22Rv1 (cell line): ENCODE results near the gene PARP12.

ENCODE experiments used
- H3K27ac ChIP-seq: fragments of 450-650 bp; 2 replicates; pipeline ENCODE4 v1.5.1; 2017
- ZFX ChIP-seq: fragments of 450-650 bp; IDR thresholded peaks from 2 replicates; pipeline ENCODE4 v1.6.1; 2017; ENCODE audit warnings: antibody characterized with exemption, borderline replicate concordance
- TF ChIP-seq, protein P1 (sequence below): fragments of 450-650 bp; IDR thresholded peaks from 2 replicates; pipeline ENCODE4 v1.5.1; 2017; ENCODE audit warnings: mild to moderate bottlenecking

PARP12 gene

DNA sequence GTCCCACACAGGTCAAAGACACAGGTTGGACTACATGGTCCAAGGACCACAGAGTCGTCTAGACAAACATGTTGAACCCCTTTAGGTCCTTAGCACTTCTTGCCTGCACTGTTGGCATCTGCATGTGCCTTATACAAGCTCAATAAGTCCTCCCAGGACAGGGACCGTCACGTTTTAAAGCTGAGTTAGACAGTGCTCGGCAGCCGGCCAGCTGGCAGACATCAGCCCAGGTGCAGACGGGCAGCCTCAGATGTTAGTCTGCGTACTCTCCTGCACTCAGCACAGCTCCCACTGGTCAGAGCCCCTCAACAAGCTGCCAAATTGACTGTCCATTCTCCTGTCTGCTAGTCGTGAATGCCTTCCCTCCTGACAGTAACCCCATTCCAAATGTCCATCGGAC is 34.9 kb downstream of the PARP12 start:
- no peak overlapping the region for H3K27ac ChIP-seq
- TF ChIP-seq ZFX: no peak
- TF ChIP-seq, protein P1, sequence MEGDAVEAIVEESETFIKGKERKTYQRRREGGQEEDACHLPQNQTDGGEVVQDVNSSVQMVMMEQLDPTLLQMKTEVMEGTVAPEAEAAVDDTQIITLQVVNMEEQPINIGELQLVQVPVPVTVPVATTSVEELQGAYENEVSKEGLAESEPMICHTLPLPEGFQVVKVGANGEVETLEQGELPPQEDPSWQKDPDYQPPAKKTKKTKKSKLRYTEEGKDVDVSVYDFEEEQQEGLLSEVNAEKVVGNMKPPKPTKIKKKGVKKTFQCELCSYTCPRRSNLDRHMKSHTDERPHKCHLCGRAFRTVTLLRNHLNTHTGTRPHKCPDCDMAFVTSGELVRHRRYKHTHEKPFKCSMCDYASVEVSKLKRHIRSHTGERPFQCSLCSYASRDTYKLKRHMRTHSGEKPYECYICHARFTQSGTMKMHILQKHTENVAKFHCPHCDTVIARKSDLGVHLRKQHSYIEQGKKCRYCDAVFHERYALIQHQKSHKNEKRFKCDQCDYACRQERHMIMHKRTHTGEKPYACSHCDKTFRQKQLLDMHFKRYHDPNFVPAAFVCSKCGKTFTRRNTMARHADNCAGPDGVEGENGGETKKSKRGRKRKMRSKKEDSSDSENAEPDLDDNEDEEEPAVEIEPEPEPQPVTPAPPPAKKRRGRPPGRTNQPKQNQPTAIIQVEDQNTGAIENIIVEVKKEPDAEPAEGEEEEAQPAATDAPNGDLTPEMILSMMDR: no peak

DNA sequence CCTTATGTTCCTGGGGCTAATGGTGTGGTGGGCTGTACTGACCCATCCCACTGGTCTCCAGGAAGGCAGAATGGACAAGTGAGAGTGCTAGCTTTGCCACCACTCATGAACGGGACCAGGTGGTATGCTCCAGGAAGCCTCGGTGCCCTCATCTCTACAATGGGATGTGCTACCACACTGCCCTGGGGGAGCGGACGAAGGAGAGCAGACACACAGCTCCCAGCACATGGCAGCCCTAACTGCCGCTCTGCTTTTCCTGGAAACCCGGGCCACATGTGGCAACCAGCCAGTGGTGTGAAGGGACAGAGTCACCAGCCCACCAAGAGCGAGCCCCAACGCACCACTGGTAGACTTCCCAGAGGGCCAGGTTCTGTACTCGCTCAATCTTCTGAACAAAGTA is 35.8 kb downstream of the PARP12 start:
- no peak overlapping the region for H3K27ac ChIP-seq
- TF ChIP-seq, protein P1: no peak
- no peak for TF ChIP-seq ZFX

DNA sequence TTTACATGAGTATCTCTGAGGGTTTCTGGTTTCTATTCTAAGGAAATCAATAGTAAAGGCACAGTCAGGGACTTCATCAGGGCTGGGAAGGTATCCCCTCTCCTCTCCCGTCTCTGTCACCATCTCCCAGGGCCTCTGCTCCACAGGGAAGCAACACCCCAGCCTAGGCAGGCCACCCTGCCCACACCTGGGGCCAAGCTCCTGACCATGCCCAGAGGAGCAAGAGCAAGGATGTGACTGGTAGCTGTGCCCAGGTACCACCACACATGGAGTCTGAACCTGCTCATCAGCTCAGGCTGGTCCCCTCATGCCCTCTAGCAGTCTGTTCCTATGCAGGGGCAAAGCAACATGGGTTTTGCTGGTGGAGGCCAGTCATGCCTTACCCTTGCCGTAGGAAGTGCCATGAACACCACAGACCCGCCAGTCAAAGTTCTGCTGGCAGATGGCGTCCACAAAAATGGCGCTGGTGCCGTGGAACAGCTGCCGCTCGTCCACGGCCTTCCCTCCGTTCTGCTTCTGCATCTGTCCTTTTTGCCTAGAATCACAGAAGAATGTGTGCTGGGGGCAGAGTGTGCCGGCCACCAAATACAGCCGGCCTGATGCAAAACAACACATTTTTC is 36.8 kb downstream of the PARP12 start:
- no peak overlapping the region for H3K27ac ChIP-seq
- TF ChIP-seq ZFX: no peak
- TF ChIP-seq, protein P1: no peak

DNA sequence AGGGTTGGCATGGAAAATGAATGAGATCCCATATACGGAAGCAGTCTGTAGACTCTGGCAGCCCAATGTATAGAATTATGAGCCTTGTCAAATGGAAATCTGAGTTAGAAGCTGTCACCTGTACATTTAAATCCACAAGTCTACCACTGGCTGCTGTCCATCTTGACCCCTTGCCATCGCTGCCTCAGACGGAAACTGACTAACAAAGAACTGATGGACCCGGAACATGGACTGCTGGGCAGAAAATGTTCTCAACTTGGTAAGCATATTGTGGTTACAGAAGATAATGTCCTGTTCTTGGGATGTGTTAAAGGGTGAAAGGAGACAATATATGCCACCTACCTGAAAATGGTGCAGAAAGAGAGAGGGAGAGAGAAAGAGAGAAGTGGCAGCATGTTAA is 37.5 kb downstream of the PARP12 start:
- TF ChIP-seq, protein P1: no peak
- no peak for TF ChIP-seq ZFX
- H3K27ac ChIP-seq: no peak overlapping the region

DNA sequence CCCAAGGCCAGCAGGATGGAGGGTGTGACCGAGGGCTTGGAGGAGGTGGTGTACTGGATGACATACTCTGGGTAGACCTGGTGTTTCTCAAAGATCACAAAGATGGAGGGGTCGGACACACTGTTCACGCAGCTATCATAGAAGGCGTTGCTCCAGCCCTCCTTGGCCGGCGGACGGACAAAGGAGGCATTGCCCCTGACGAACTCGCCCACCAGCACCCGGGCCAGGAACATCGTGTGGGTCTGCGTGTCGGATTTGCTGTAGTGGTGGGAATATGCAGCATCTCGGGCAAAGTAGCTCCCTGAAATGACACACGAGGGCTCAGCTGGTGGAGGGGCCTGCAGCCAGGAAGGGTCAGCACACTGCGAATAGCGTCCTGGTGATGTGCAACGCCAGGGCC is 38.2 kb downstream of the PARP12 start:
- no peak overlapping the region for H3K27ac ChIP-seq
- no peak for TF ChIP-seq ZFX
- TF ChIP-seq, protein P1: no peak

DNA sequence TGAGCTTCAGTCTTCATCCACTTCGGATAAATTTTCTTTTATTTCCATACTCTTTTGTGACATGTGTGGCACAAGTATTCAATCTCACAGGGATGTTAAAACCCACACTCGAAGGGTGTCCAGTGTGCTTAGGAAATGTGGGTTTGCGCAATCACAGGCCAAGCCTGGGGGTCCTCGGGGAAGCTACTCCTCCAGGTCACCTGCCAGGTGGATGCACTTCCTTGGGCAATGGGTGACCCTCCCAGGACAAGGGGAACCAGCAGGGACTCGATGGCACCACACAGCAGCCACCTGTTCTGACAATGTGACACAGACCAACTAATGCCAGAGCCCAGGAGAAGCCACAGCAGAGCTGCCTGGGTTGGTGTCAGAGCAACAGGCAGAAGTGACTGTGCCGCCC is 39.0 kb downstream of the PARP12 start:
- TF ChIP-seq ZFX: no peak
- TF ChIP-seq, protein P1: no peak
- no peak overlapping the region for H3K27ac ChIP-seq

DNA sequence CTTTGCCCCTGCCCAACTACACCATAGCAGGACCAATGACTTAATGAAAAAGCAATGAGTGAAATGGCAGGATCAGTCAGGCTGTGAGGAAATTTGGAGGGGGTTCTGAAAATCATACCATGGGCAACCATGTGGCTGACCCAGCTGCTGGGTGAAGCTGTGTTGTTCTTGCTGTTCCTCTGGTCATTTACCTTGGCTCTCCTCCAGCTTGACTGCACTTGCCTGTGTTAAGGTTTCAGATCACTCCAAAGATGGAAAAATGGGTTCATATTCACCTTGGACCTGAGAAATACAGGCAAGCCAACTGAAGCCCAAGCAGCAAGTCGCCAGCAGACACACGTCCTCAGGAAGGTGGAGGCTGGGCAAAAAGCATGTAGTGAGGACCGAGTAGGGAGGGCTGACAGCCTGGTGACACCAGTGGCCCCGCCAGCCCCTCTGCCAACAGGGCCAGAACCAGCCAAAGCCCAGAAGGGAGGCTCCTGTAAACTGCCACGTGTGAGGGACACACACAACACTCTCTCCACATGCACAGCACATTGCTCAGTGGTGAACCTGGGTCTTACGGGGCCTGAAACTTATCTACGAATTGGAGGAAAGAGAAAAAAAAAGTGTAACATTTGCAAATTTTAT is 40.1 kb downstream of the PARP12 start:
- no peak for TF ChIP-seq ZFX
- TF ChIP-seq, protein P1: no peak
- no peak overlapping the region for H3K27ac ChIP-seq
